ENCODE data around the gene CALHM4.

CALHM4 gene

GRCh38 chr6:116535109-116535508 is 18.4 kb upstream of the CALHM4 start:
- Histone ChIP-seq H3K4me3 (no peak overlapping the region), H3K27ac (no peak overlapping the region)

- Histone ChIP-seq H3K4me3 (no peak overlapping the region), H3K27ac (no peak overlapping the region)
Observed at GRCh38 chr6:116536216-116536621, 17.3 kb upstream of the CALHM4 start.

GRCh38 chr6:116542426-116542825 is 11.1 kb upstream of the CALHM4 start:
- Histone ChIP-seq H3K4me3 (no peak overlapping the region), H3K27ac (no peak overlapping the region)

GRCh38 chr6:116543149-116543548 is 10.4 kb upstream of the CALHM4 start:
- Histone ChIP-seq H3K4me3 (no peak overlapping the region), H3K27ac (no peak overlapping the region)

GRCh38 chr6:116545651-116546050 is 7.9 kb upstream of the CALHM4 start, which contains the start of gene TRAPPC3L:
Gene TRAPPC3L, minus strand, starts transcription at chr6:116545684. Its CDS starts 170 bp downstream, at chr6:116545514.
- H3K4me3 ChIP-seq: no peak within 1 kb of the TSS
- no peak within 1 kb of the TSS for H3K27ac ChIP-seq

- Histone ChIP-seq H3K27ac (no peak overlapping the region), H3K4me3 (no peak overlapping the region)
Observed at GRCh38 chr6:116547358-116547757, 6.2 kb upstream of the CALHM4 start.

- no peak overlapping the region for H3K4me3 ChIP-seq
- H3K27ac ChIP-seq: no peak overlapping the region
Observed at GRCh38 chr6:116550796-116551195, 2.8 kb upstream of the CALHM4 start.

- H3K27ac ChIP-seq: peak overlapping the region in 3 of 21 experiments; percentile 11 to 44 (median 41)
Observed at GRCh38 chr6:116556065-116556464, 2.5 kb downstream of the CALHM4 start.

GRCh38 chr6:116556814-116557415 is 3.4 kb downstream of the CALHM4 start:
- no peak overlapping the region for H3K4me3 ChIP-seq
- H3K27ac ChIP-seq: peak overlapping the region in 1 of 21 experiments; percentile 11

More at GRCh38 chr6:116556065-116556464, 2.5 kb downstream of the CALHM4 start:
- no peak overlapping the region for H3K4me3 ChIP-seq

- Histone ChIP-seq H3K4me3 (no peak overlapping the region), H3K27ac (no peak overlapping the region)
Observed at GRCh38 chr6:116557893-116558292, 4.3 kb downstream of the CALHM4 start.

- Histone ChIP-seq H3K27ac (no peak overlapping the region), H3K4me3 (no peak overlapping the region)
Observed at GRCh38 chr6:116560130-116560529, 6.6 kb downstream of the CALHM4 start.

GRCh38 chr6:116561377-116562018 is 7.9 kb downstream of the CALHM4 start:
- no peak overlapping the region for H3K4me3 ChIP-seq
- no peak overlapping the region for H3K27ac ChIP-seq

- Histone ChIP-seq H3K27ac (no peak overlapping the region), H3K4me3 (no peak overlapping the region)
Observed at GRCh38 chr6:116562019-116562403, 8.5 kb downstream of the CALHM4 start.

- H3K27ac ChIP-seq: no peak overlapping the region
- H3K4me3 ChIP-seq: no peak overlapping the region
Observed at GRCh38 chr6:116562614-116563013, 9.1 kb downstream of the CALHM4 start.

GRCh38 chr6:116563830-116564229 is 10.3 kb downstream of the CALHM4 start:
- H3K27ac ChIP-seq: no peak overlapping the region
- H3K4me3 ChIP-seq: no peak overlapping the region

- H3K4me3 ChIP-seq: no peak overlapping the region
- no peak overlapping the region for H3K27ac ChIP-seq
Observed at GRCh38 chr6:116564311-116564710, 10.8 kb downstream of the CALHM4 start.

- H3K27ac ChIP-seq: peak overlapping the region in 2 of 21 experiments; percentile 56 to 57
Observed at GRCh38 chr6:116564921-116565872, 11.6 kb downstream of the CALHM4 start.

GRCh38 chr6:116568111-116568510 is 14.6 kb downstream of the CALHM4 start:
- Histone ChIP-seq H3K4me3 (no peak overlapping the region), H3K27ac (no peak overlapping the region)

More at GRCh38 chr6:116564921-116565872, 11.6 kb downstream of the CALHM4 start:
- H3K4me3 ChIP-seq: peak overlapping the region in 5 of 7 experiments; percentile 3 to 27 (median 16)

GRCh38 chr6:116568821-116569755 is 15.5 kb downstream of the CALHM4 start:
- Histone ChIP-seq H3K4me3 (no peak overlapping the region), H3K27ac (no peak overlapping the region)
